GM21717 (cell line): ENCODE data around the gene VPS13D.

Source experiments
- ATAC-seq: cut with Tn5 transposase; IDR thresholded peaks from one replicate; pipeline ENCODE4 v1.9.1; 2021; ENCODE audit warnings: mild to moderate bottlenecking, moderate library complexity; ENCODE audit not compliant: unreplicated experiment

VPS13D gene

DNA sequence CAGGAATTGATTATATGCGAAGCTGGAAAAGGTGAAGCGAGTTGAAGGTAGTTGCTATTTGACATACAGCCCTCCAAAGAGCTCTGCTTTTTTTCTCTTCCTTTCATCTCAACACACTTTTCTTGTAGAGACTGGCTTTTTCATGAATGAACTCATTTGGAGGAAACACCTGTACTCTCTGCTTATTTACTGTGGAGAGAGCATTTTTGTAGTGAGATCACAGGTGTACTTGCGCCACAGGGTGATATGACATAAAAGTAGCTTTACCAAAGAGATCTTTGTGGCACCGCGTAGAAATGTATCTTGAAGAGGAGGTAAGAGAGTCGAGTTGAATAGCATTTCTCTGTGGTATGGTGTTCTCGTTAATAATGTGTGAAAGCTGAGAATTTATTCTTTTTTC, 187.6 kb downstream of the VPS13D start:
- no peak for ATAC-seq

DNA sequence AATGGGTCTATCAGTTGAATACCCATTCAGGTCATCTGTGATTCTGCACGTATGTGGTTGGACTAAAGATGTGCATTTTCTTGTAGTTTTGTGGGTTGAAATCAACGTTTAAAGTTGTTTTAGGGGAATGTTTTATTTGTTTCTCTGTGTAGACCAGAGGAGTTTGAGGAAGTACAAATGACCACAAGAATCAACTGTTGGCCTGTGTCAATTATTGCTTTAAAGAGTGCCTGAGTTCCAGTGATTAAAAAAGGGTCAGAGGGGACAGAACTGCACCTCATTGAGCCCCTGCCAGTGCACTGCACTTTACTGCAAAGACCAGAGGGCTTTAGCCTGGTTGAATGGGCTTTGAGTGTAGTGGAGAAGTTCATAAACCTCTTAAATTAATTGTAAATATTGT, 190.3 kb downstream of the VPS13D start:
- ATAC-seq: no peak

DNA sequence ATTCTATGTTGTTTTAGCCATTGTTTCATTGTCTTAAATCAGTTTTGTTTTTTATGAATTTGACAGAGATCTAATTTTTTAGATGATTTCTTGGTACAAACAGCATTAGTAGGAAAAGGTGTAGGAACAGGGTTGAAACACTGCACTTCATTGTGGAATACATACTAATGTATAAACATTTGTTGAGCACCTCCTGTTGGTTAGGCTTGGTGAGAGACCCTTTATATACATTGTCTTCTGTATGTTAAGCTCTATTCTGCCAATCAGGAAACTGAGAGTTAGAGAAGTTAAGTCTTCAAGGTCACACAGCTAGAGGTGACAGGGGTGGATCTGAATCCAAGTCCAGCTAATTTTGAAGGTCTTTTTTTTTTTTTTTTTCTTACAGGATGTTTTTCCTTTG, 192.7 kb downstream of the VPS13D start:
- ATAC-seq: no peak

DNA sequence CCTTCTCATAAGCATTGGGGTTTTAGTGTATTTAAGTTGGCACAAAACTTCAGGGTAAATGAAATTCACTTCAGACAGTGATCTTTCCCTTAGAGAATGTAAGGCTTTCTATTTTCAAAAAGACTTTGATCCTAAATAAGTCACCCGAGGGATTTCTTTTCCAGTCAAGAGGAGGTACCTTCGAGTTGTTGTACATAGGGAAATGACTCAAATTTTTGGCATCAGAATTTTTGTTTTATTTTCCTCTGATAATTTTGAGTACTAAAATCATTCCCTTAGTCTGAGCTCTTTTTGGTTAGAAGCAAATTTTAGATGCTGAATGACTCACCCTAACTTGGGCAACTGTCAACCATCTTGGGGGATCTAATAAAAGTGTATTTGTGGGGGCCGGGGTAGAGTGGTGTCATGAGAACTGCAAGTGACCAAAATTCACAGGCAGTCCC, 194.3 kb downstream of the VPS13D start:
- no peak for ATAC-seq

DNA sequence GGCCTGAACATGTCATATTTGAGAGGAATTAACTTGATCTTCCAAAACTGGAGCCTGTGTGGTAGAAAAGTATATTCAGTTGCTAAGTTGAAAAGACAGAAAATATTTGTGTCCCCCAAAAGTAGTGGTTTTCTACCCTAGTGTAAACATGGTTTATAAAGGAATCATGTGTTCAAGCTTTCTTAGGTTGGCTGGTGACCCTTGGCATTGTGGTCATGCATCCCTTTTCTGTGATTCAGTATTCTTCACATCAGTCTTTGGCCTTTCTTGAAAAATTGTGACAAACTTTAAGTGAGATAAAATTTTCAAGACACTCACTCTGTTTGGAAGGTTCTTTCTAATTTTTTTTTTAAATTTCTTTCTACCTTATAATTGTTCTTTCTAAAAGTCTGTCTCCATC, 195.0 kb downstream of the VPS13D start:
- ATAC-seq: no peak

DNA sequence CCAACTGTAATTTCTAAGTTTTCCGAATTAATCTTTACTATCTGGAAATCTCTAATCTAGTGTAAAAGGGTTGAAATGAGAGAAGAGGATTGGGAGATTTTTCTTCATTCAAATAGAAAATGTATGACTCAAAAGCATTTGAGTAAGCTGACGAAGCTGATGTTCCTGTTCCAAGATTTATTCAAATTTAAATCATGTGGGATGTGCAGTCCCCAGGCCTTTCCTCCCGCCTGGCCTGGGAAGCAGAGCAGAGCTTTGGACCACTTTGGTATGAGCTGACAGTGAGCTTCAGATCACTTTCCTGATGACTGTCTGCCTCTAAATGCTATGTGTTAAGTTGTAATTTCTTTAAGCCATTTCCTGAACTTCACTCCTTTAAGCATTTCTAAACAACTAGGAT, 196.2 kb downstream of the VPS13D start:
- ATAC-seq: no peak

DNA sequence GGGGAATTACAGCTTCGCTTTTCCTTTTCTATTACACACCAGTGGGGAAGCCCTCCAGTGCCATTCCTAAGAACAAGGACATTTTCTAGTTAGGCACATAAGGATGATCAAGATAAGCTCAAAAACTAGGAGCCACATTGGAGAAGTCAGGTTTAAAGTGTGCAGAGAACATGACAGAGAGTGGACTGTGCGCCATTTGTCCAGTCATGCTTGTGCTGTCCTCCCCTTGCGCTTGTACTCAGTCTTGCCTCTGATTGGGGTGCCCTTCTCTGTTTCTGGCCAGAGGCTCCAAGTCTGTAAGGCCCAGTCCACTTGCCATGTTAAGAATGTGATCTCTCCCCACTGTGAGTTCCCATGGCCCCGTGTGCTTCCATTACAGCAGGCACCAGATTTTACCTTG, 198.5 kb downstream of the VPS13D start:
- no peak for ATAC-seq

DNA sequence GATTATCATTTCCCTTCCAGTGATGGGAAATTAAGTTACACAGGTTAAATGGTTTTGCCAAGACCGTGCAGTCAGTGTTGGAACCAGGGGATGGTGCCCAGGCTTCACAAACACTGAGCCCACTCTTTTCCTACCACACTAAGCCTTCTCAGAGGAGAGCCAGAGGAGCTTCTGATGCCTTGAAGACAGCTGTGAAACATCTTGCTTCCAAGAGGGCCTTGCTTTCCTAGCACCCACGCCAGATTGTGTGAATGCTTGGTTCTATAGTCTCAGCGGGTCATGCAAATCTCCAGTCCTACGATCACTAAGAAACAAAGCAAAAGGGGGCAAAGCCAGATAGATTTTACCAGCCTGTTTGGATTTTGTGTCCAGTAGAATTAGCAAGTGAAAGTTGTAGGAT, 200.7 kb downstream of the VPS13D start:
- no peak for ATAC-seq

DNA sequence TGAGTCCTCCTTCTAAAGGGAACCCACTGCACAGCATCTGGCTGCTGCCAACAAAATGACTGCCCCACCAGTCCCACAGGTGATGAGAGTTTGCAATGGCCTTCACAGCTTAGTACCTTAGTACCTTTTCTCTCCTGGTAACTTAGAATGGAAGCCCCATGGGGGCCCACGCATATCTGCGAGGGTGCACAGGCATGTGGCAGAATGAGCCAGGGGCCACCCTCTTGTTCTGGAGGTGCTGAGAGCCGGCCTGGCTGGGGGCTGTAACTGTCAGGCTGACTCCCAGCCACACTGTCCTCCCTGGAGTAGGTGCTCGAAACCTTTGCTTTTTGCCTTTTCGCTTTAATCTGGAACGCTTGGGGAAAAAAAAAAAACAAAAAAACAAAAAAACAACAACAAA, 203.1 kb downstream of the VPS13D start:
- no peak for ATAC-seq

DNA sequence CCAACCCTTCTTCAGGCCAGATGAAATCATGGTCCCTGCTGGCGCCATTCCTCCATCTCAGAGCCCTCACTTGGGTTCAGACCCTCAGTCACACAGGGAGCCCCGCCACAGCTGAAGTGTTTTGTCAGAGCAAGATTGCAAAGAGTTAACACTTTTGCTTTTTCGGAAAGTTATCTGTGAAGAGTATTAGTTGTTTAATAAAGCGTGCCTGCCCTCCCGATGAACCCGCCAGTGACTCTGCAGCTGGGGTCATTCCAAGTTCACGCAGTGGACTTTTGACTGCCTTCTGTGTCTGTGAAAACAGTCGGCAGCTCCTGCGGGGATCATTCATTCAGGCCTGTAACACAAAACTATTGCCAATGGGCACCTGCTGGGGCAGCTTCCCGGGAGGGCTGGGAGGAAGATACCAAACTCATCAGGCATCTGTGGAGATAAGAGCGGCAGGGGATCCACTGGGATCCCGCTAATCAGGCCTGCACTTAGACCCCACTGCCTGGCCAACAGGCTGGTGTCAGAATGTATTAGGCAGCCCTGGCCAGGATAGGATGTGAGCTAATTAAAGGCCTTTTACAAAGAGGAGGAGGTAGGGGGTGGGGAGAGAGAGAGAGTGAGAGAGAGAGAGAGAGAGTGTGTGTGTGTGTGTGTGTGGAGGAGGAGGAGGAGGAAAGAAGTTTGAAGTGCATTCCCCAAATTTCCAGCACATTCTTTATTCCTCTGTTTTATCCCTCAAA, 203.7 kb downstream of the VPS13D start:
- ATAC-seq: no peak

DNA sequence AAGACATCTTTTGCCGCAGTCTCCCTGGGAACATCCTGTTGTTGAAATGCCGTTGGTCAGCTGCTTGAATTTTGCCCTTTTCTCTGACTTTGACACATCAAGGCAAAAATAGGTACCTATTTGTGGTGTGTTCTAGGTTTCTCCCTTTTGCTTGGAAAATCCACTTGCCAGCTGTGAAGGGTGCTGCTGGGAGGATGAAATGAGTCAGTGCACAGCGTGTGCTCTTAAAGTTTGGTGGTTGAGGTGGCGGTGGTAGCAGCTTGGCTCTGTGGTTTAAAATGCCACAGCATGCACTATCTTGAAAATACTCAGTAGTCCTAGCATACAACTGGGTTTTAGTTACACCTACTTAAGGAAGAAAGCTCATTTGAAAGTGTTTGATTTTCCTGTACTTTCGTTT, 204.3 kb downstream of the VPS13D start:
- ATAC-seq: peak; percentile 45

DNA sequence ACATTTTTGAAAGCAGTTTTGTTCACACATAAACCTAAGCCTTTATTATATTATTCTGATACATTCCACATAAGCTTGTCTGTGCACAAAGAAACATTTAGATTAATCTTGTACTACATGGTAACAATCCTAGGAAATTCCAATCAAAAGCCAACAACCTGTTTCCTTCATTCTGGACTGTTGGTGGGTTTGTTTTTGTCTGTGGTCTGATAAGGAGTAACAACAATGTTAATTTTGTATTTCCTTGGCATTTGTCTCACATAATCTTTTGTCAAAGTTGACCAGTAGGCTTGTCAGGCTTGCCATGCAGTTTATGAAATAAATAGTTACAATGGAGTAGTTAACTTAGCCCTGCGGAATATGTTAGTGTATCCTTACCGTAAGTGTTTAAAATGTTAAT, 204.9 kb downstream of the VPS13D start:
- ATAC-seq: no peak

DNA sequence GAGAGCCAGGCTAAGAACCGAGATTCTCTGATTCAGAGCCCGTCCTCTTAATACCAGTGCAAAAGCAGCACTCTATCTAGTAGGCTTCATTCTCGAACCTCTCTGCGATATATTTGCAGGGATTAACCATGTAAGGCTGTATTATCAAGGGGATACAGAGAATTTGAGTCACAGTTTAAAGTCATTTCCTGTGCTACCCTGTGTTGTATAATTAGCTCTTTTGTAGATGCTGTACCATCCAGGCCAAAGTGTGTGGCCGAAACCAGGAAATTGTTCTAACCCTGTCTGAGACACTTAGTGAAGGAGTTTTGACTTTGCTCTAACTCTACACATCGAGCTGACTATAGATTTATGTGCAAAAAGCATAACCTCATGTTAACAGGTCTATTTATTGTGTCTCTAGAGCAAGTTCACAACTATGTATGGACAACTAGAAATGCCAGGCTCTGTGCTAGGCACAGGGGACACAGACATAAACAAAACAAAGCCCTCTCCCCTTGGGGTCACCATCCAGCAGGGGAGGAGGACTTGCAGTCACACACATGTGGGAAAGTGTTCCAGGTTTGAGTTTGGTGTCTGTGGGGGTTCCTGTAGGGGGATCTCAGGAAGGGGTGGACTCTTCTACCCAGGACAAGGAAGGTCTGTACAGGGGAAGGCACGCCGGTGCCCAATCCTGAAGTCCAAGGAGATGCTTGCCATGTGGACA, 206.0 kb downstream of the VPS13D start:
- ATAC-seq: peak; percentile 57

DNA sequence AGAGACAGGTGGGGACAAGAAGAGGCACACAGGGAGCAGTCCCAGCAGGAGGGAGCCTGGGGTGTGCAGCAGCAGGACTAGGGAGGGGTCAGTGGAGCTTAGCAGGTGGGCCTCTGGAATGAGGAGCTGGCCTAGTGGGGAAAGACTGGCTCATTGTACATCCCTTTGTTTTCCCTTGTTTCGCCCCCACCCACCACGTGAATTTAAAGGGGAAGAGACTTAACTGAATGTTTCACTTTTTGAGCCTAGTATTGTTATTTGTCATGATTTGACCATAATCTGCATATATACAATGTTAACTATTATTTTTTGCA, 206.5 kb downstream of the VPS13D start:
- no peak for ATAC-seq

DNA sequence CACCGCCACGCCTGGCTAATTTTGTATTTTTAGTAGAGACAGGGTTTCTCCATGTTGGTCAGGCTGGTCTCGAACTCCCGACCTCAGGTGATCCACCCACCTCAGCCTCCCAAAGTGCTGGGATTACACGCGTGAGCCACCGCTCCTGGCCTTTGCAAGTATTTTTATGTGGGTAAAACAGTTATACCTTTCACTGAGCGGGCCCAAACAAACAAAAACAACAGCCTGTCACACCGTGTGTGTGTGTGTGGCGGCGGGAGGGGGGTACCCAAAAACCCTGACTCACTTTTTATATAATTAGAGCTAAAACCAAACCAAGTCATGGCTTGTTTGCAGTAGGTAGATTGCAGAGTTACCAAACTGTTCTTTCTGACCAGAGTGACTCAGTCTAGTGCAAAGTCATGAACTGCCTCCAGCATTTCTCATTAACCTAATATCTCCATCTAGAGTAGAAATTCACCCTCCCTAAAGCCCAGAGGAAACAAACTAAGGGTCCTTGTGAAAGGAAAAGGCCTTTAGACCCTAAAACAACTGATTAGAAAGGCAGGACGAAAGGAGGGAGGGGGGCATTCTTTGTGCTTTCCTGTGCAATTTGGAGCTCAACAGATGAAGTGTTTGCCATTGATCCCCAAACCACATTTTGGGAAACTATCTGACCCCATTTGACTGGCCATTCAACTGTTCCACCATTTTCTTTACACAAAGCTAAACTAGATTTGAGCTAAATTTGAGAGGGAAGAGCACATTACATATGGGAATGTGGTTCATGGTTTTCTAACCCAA, 207.2 kb downstream of the VPS13D start:
- no peak for ATAC-seq

DNA sequence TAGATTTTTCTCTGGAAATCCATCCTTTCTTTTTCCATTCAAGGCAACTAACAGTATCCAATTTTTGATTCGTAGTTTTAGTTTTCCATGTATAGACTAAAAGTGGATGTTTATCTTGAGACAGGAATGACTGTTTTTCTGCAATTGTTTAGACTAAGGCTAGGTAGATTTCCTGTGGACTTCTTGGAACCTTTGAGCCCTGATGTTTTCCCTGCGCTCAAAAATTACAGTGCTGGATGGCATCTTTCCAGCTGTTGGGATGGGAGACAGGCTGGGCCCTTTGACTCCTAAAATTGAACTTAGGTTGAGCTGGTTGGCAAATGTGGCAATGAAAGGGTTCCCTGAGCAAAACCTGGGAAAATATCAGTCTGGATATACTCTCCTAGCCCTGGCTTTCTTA, 207.8 kb downstream of the VPS13D start:
- no peak for ATAC-seq

DNA sequence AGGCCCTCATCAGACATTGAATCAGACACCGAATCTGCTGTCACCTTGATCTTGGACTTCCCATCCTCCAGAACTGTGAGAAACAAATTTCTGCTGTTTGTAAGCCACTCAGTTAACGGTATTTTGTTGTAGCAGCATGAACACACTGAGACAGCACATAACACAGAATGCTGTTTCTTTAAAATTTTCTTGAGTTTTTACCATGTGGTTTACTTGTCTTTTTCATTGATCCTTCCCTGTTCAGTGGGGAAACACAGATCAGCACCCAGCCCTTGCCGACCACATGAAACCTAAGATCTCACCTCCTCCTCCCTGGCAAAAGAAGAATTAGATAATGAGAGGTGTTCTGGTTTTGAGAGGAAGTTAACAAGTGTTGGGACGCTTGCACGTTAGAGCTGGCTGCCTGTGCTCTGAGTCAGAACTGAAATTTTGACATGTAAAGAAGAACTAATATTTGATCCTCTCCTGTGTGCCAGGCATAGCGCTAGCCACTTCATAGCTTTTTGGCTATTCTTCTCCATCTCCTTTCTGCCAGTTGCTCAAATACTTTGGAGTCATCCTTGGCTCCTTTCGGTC, 208.6 kb downstream of the VPS13D start:
- no peak for ATAC-seq

DNA sequence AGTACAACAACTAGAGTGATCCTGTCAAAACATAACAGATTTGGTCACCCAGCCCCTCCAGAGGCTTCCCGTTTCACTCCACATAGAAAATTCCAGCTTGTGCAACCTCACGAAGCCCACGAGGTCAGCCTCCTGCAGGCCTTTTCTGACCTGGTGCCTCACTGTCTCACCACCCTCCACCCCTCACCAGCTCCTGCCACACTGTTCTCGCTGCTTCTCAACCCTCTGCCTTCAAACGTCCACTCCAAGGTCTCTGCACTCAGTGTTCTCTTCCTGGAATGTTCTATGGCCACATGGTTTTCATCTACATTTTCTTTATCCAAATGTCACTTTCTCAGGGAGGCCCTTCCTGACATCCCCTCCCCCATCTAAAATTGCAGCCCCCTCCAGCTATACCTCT, 209.2 kb downstream of the VPS13D start:
- ATAC-seq: no peak

DNA sequence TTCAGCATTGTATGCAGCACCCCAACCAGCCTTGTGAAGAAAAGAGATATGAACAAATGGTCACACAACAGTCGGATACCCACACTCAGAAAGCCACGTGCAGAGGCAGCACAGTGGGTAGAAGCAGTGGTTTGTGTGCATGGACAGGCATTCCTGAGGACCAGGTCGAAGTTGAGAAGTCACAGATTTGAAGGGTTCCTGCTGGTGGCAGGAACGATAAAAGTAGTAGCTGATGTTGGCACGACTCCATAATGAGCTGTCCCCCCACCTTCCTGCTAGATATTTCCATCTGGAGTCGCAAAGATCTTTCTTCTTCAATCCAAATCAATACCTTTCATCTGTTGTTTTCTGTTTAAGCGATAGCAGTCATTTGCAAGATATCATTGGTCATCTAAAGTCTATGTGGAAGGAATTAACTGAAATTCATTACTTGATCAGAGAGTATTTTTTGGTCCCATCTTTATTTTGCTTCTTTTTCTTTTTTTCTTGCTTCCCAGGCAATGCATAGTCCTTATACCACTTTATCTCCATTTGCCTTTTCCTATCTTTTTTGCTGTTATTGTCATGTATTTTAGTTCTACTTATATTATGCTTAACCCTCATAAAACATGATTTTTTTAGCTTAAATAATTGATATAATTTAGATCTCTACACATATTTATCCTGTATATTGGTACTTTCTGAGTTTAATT, 211.7 kb downstream of the VPS13D start:
- ATAC-seq: no peak

DNA sequence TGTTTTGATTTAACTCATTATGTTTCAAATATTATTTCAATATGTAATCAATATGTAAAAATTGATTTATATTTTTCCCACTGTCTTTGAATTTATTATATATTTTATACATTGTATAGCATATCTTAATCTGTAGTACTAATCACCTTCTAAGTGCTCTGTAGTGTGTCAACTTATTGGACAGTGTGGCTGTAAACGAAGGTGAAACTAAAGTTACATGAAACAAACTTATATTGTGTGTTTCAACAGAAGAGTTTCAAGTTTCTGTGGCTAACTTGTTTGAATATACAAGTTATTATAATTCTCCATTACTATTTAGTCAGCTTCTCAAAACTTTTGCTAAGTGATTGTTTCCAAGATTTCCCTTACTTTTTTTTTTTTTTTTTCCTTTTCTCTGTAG, 212.4 kb downstream of the VPS13D start:
- no peak for ATAC-seq

DNA sequence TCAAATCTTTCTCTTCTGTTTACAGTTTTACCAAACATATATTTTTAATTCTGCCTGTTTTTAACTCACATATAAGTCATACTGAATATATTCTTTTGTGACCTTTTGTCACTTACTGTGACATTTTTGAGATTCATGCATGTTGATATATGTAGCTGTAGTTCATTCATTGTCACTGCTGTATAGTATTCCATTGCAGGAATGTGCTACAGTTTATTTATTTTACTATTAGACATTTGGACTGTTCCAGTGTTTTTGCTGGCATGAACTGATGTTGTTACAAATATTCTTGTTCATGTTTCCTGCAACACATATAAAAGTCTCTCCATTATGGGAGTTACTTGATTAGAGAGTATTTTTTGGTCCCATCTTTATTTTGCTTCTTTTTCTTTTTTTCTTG, 213.3 kb downstream of the VPS13D start:
- ATAC-seq: no peak
